GM12892 (cell line): ENCODE results near the gene HBG2.
A peak's percentile ranks its signal among the peaks of the same experiment; 100 is the strongest.

Experiments
- DNase-seq: peaks from one replicate; pipeline ENCODE4 v3.0.0; 2011; ENCODE audit not compliant: insufficient read length
- FAIRE-seq: peaks from 2 replicates; lab custom pipeline; 2011; peaks lifted over from hg19 to GRCh38; lab: Jason Lieb, UNC
- POLR2A ChIP-seq: IDR thresholded peaks from 2 replicates; pipeline ENCODE4 v1.6.1; 2011; ENCODE audit warnings: low read depth, low read length, control low read depth
- POLR2AphosphoS5 ChIP-seq: IDR thresholded peaks from 2 replicates; pipeline ENCODE4 v1.6.1; 2011; ENCODE audit warnings: low read depth, low read length, control low read depth
- TAF1 ChIP-seq: IDR thresholded peaks from 2 replicates; pipeline ENCODE4 v1.6.1; 2011; ENCODE audit warnings: low read depth, mild to moderate bottlenecking, control low read depth, low read length, borderline replicate concordance

Gene HBG2

GRCh38 chr11:5279471-5280090 lies 25.0 kb upstream of the HBG2 start:
- DNase-seq, result no peak
- FAIRE-seq, result peak; percentile 81
- TF ChIP-seq POLR2AphosphoS5 (no peak), POLR2A (no peak), TAF1 (no peak)

- FAIRE-seq (peak; percentile 71), DNase-seq (no peak)
- TF ChIP-seq TAF1, result no peak
- no peak for TF ChIP-seq POLR2AphosphoS5
- TF ChIP-seq POLR2A, result no peak
Measured at GRCh38 chr11:5277807-5278382, 23.3 kb upstream of the HBG2 start.

- no peak for FAIRE-seq
- DNase-seq, result no peak
- TF ChIP-seq POLR2AphosphoS5, result no peak
- TF ChIP-seq TAF1, result no peak
- TF ChIP-seq POLR2A, result no peak
Measured at GRCh38 chr11:5276697-5277096, 22.1 kb upstream of the HBG2 start.

- TF ChIP-seq POLR2AphosphoS5 (no peak), POLR2A (no peak), TAF1 (no peak)
- DNase-seq (no peak), FAIRE-seq (no peak)
Measured at GRCh38 chr11:5275369-5276110, 21.0 kb upstream of the HBG2 start.

GRCh38 chr11:5274395-5274794 lies 19.8 kb upstream of the HBG2 start:
- FAIRE-seq (peak; percentile 30), DNase-seq (no peak)
- TF ChIP-seq POLR2A (no peak), POLR2AphosphoS5 (no peak), TAF1 (no peak)

- DNase-seq (no peak), FAIRE-seq (no peak)
- TF ChIP-seq TAF1 (no peak), POLR2A (no peak), POLR2AphosphoS5 (no peak)
Measured at GRCh38 chr11:5272395-5273017, 17.9 kb upstream of the HBG2 start.

GRCh38 chr11:5269715-5270147 lies 15.2 kb upstream of the HBG2 start, which contains the start of gene HBE1:
Gene HBE1 (minus strand): TSS chr11:5269945. CDS start chr11:5269890, 55 bp downstream.
- DNase-seq (no peak), FAIRE-seq (no peak)
- TF ChIP-seq POLR2AphosphoS5 (no peak), POLR2A (no peak), TAF1 (no peak)

GRCh38 chr11:5267033-5267563 lies 12.5 kb upstream of the HBG2 start:
- DNase-seq, result no peak
- no peak for TF ChIP-seq POLR2AphosphoS5
- TF ChIP-seq TAF1, result no peak
- no peak for TF ChIP-seq POLR2A
- no peak for FAIRE-seq

GRCh38 chr11:5266609-5267008 lies 12.0 kb upstream of the HBG2 start:
- FAIRE-seq (no peak), DNase-seq (no peak)
- TF ChIP-seq TAF1, result no peak

- DNase-seq (no peak), FAIRE-seq (no peak)
- no peak for TF ChIP-seq POLR2A
- TF ChIP-seq TAF1, result no peak
- no peak for TF ChIP-seq POLR2AphosphoS5
Measured at GRCh38 chr11:5265832-5266231, 11.3 kb upstream of the HBG2 start.

- FAIRE-seq, result no peak
- no peak for DNase-seq
- TF ChIP-seq POLR2A, result no peak
- TF ChIP-seq TAF1, result no peak
- TF ChIP-seq POLR2AphosphoS5, result no peak
Measured at GRCh38 chr11:5258543-5259262, 4.1 kb upstream of the HBG2 start.
